Neural progenitor cell (in vitro differentiated cells): ENCODE measurements around the gene RAET1G. TPM values are rescaled to one million over a fixed set of nuclear protein-coding genes. Genes with fewer than 3 reads are reported as not detected.
A peak's percentile ranks its signal among the peaks of the same experiment; 100 is the strongest.

Experiments used
- DNase-seq: peaks from one replicate; pipeline ENCODE4 v3.0.0-alpha.2; 2016; ENCODE audit warnings: low spot score
- H2AFZ ChIP-seq: fragments of 200-600 bp; sonication (generic); replicated peaks from 2 replicates; pipeline ENCODE4 v1.6.1; 2016; ENCODE audit warnings: antibody characterized with exemption
- H3F3A ChIP-seq: fragments of 200-600 bp; sonication (generic); 2 replicates; pipeline ENCODE4 v1.6.1; 2016; ENCODE audit warnings: antibody characterized with exemption, low read depth
- H3K27ac ChIP-seq: fragments of 200-600 bp; sonication (generic); 2 replicates; pipeline ENCODE4 v1.5.1; 2016; ENCODE audit warnings: mild to moderate bottlenecking
- H3K27me3 ChIP-seq: fragments of 200-600 bp; sonication (generic); 2 replicates; pipeline ENCODE4 v1.6.1; 2016; ENCODE audit warnings: mild to moderate bottlenecking, moderate library complexity
- H3K36me3 ChIP-seq: fragments of 200-600 bp; sonication (generic); 2 replicates; pipeline ENCODE4 v1.5.1; 2016
- H3K4me1 ChIP-seq: fragments of 200-600 bp; sonication (generic); 2 replicates; pipeline ENCODE4 v1.6.1; 2016; ENCODE audit warnings: mixed run types
- H3K4me2 ChIP-seq: fragments of 200-600 bp; sonication (generic); 2 replicates; pipeline ENCODE4 v1.6.1; 2016
- H3K4me3 ChIP-seq: fragments of 200-600 bp; sonication (generic); 2 replicates; pipeline ENCODE4 v1.5.1; 2016
- H3K79me2 ChIP-seq: fragments of 200-600 bp; sonication (generic); 2 replicates; pipeline ENCODE4 v1.6.1; 2016; ENCODE audit warnings: low read depth
- H3K9ac ChIP-seq: fragments of 200-600 bp; sonication (generic); 2 replicates; pipeline ENCODE4 v1.6.1; 2016
- H3K9me3 ChIP-seq: fragments of 200-600 bp; sonication (generic); 2 replicates; pipeline ENCODE4 v1.5.1; 2016; ENCODE audit warnings: low read depth
- H4K20me1 ChIP-seq: fragments of 200-600 bp; sonication (generic); 2 replicates; pipeline ENCODE4 v1.6.1; 2016; ENCODE audit warnings: low read depth
- H3K27ac Mint-ChIP-seq: 3 replicates; pipeline ENCODE4 v1.8.0; 2021; ENCODE audit warnings: mixed read lengths
- H3K27me3 Mint-ChIP-seq: 2 replicates; pipeline ENCODE4 v1.8.0; 2022; ENCODE audit warnings: low read depth, mild to moderate bottlenecking, inconsistent platforms, moderate library complexity, mixed read lengths; ENCODE audit not compliant: insufficient read depth
- H3K36me3 Mint-ChIP-seq: 3 replicates; pipeline ENCODE4 v1.8.0; 2021; ENCODE audit warnings: mixed read lengths
- H3K4me1 Mint-ChIP-seq: 3 replicates; pipeline ENCODE4 v1.8.0; 2021; ENCODE audit warnings: mixed read lengths
- H3K4me3 Mint-ChIP-seq: 3 replicates; pipeline ENCODE4 v1.8.0; 2021; ENCODE audit warnings: mild to moderate bottlenecking, moderate library complexity, mixed read lengths
- H3K9me3 Mint-ChIP-seq: 3 replicates; pipeline ENCODE4 v1.8.0; 2020; ENCODE audit warnings: mixed read lengths
- CTCF ChIP-seq: fragments of 200-600 bp; sonication (generic); IDR thresholded peaks from 2 replicates; pipeline ENCODE4 v1.5.1; 2017; ENCODE audit warnings: antibody characterized with exemption, mild to moderate bottlenecking
- EZH2 ChIP-seq: fragments of 200-600 bp; sonication (generic); IDR thresholded peaks from 2 replicates; pipeline ENCODE4 v1.6.1; 2017; ENCODE audit warnings: antibody characterized with exemption, mild to moderate bottlenecking, moderate library complexity
- EZH2phosphoT487 ChIP-seq: fragments of 200-600 bp; sonication (generic); IDR thresholded peaks from 2 replicates; pipeline ENCODE4 v1.6.1; 2017; ENCODE audit warnings: antibody characterized with exemption
- total RNA-seq: library from RNA; depleted of rRNA; stranded (reverse); fragments of >200 nt; gene quantifications from 2 replicates; pipeline ENCODE4 v1.2.3, GENCODE V29; 2015; ENCODE audit warnings: low replicate concordance

The RAET1G gene
- total RNA-seq, 1 donor from 2014 or later, result not detected

GRCh38 chr6:149904661-149905370 is 18.1 kb downstream of the RAET1G start:
- peaks cover 17% of the 10 kb centered on the region for H3K9me3 Mint-ChIP-seq
- H3K4me1 Mint-ChIP-seq, result no peaks in the 10 kb centered on the region
- no peak overlapping the region for H2AFZ ChIP-seq
- H3K9ac ChIP-seq, result no peak overlapping the region
- H3K36me3 Mint-ChIP-seq, result peaks cover 3% of the 10 kb centered on the region
- no peaks in the 10 kb centered on the region for H3F3A ChIP-seq
- H4K20me1 ChIP-seq, result no peaks in the 10 kb centered on the region
- no peak overlapping the region for H3K4me3 Mint-ChIP-seq
- no peak overlapping the region for H3K4me3 ChIP-seq
- H3K27me3 Mint-ChIP-seq, result peaks cover 10% of the 10 kb centered on the region
- H3K79me2 ChIP-seq, result no peaks in the 10 kb centered on the region
- no peaks in the 10 kb centered on the region for H3K36me3 ChIP-seq
- H3K27ac ChIP-seq, result no peak overlapping the region
- no peaks in the 10 kb centered on the region for H3K27me3 ChIP-seq
- no peak for DNase-seq
- TF ChIP-seq EZH2phosphoT487 (no peak), EZH2 (no peak), CTCF (no peak)
- no peaks in the 10 kb centered on the region for H3K9me3 ChIP-seq
- no peak overlapping the region for H3K4me2 ChIP-seq
- no peaks in the 10 kb centered on the region for H3K4me1 ChIP-seq
- no peak overlapping the region for H3K27ac Mint-ChIP-seq

GRCh38 chr6:149903938-149904611 is 18.8 kb downstream of the RAET1G start:
- H3K27ac Mint-ChIP-seq, result no peak overlapping the region
- Histone ChIP-seq H3K27ac (no peak overlapping the region), H3F3A (no peaks in the 10 kb centered on the region), H3K4me2 (no peak overlapping the region), H3K36me3 (no peaks in the 10 kb centered on the region), H3K9ac (no peak overlapping the region), H3K9me3 (no peaks in the 10 kb centered on the region), H3K79me2 (no peaks in the 10 kb centered on the region), H4K20me1 (no peaks in the 10 kb centered on the region), H2AFZ (no peak overlapping the region), H3K27me3 (no peaks in the 10 kb centered on the region), H3K4me3 (no peak overlapping the region), H3K4me1 (no peaks in the 10 kb centered on the region)
- DNase-seq, result peak; percentile 23
- peaks cover 3% of the 10 kb centered on the region for H3K36me3 Mint-ChIP-seq
- H3K27me3 Mint-ChIP-seq, result peaks cover 8% of the 10 kb centered on the region
- peaks cover 14% of the 10 kb centered on the region for H3K9me3 Mint-ChIP-seq
- no peak overlapping the region for H3K4me3 Mint-ChIP-seq
- no peak for TF ChIP-seq EZH2
- no peak for TF ChIP-seq CTCF
- TF ChIP-seq EZH2phosphoT487, result no peak
- no peaks in the 10 kb centered on the region for H3K4me1 Mint-ChIP-seq

- no peak overlapping the region for H3K4me2 ChIP-seq
- H3F3A ChIP-seq, result no peaks in the 10 kb centered on the region
- no peak for TF ChIP-seq EZH2
- no peak for TF ChIP-seq EZH2phosphoT487
- no peak for TF ChIP-seq CTCF
- Mint-ChIP-seq H3K27me3 (peaks cover 8% of the 10 kb centered on the region), H3K4me1 (no peaks in the 10 kb centered on the region), H3K9me3 (no peaks in the 10 kb centered on the region), H3K36me3 (no peaks in the 10 kb centered on the region), H3K27ac (no peak overlapping the region), H3K4me3 (no peak overlapping the region)
- H3K27me3 ChIP-seq, result no peaks in the 10 kb centered on the region
- H3K9me3 ChIP-seq, result no peaks in the 10 kb centered on the region
- DNase-seq, result no peak
- H3K4me1 ChIP-seq, result no peaks in the 10 kb centered on the region
- no peak overlapping the region for H3K9ac ChIP-seq
- no peak overlapping the region for H2AFZ ChIP-seq
- no peak overlapping the region for H3K4me3 ChIP-seq
- no peaks in the 10 kb centered on the region for H3K36me3 ChIP-seq
- no peak overlapping the region for H3K27ac ChIP-seq
- no peaks in the 10 kb centered on the region for H4K20me1 ChIP-seq
- no peaks in the 10 kb centered on the region for H3K79me2 ChIP-seq
These were observed 21.3 kb downstream of the RAET1G start for GRCh38 chr6:149901444-149902140.
